Kidney epithelial cell (primary cell): ENCODE measurements around the gene ABCC1. TPM values are rescaled to one million over a fixed set of nuclear protein-coding genes. Genes with fewer than 3 reads are reported as not detected.

ENCODE experiments used
- DNase-seq: peaks from one replicate; pipeline ENCODE4 v3.0.0-alpha.2; 2010; ENCODE audit warnings: low read depth
- H3K27me3 ChIP-seq: 2 replicates; pipeline ENCODE4 v1.6.0; 2011; ENCODE audit warnings: low read length; ENCODE audit not compliant: control insufficient read depth, insufficient read depth
- H3K36me3 ChIP-seq: 2 replicates; pipeline ENCODE4 v1.5.1; 2011; ENCODE audit warnings: low read length; ENCODE audit not compliant: control insufficient read depth, insufficient read depth
- H3K4me3 ChIP-seq: 2 replicates; pipeline ENCODE4 v1.5.1; 2011; ENCODE audit warnings: low read depth, mild to moderate bottlenecking, control low read depth, low read length
- total RNA-seq: library from RNA; depleted of rRNA; stranded (reverse); fragments of >200 nt; gene quantifications from 2 replicates; pipeline ENCODE4 v1.2.3, GENCODE V29; 2015
- TF ChIP-seq, protein P1 (sequence below): IDR thresholded peaks from 2 replicates; pipeline ENCODE4 v1.5.1; 2011; ENCODE audit warnings: mild to moderate bottlenecking, moderate library complexity, low read length, control low read depth, inconsistent platforms; ENCODE audit not compliant: insufficient read depth, poor library complexity, severe bottlenecking

The ABCC1 gene
- total RNA-seq, 1 donor from 2014 or later: 24.9 TPM

DNA sequence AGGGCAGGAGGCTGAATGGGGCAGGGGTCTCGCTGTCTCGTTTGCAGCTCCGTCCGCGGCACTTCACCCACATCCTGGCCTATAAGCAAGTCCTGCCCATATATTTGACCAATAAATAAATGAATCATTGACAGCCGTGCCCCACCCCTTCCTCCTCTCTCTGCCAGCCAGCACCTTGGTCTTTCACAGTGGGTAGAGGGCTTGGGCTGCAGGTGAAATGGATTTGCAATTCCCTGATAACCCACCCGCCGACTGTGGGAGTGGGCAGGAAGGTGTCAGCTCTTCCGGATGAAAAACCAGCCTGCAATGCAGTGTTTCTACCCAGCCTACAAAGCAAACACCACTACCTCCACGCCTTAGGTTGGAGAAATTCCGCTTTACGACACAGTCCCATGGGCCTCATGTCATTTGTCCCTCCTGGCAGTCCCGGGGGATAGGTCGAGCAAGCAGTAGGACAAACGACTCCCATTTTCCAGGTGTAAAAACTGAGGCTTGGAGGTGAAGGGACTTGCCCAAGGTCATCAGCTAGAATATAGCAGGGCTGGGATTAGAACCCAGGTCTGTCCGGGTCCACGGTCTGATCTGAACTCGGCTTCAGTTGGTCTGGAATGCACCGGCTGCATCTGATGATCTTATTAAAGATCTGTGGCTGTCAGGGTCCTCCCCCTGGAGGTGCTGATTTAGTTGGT is 79.0 kb downstream of the ABCC1 start:
- TF ChIP-seq, protein P1, sequence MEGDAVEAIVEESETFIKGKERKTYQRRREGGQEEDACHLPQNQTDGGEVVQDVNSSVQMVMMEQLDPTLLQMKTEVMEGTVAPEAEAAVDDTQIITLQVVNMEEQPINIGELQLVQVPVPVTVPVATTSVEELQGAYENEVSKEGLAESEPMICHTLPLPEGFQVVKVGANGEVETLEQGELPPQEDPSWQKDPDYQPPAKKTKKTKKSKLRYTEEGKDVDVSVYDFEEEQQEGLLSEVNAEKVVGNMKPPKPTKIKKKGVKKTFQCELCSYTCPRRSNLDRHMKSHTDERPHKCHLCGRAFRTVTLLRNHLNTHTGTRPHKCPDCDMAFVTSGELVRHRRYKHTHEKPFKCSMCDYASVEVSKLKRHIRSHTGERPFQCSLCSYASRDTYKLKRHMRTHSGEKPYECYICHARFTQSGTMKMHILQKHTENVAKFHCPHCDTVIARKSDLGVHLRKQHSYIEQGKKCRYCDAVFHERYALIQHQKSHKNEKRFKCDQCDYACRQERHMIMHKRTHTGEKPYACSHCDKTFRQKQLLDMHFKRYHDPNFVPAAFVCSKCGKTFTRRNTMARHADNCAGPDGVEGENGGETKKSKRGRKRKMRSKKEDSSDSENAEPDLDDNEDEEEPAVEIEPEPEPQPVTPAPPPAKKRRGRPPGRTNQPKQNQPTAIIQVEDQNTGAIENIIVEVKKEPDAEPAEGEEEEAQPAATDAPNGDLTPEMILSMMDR: no peak
- no peaks in the 10 kb centered on the region for H3K27me3 ChIP-seq
- no peaks in the 10 kb centered on the region for H3K36me3 ChIP-seq
- no peak for DNase-seq
- H3K4me3 ChIP-seq: no peak overlapping the region

DNA sequence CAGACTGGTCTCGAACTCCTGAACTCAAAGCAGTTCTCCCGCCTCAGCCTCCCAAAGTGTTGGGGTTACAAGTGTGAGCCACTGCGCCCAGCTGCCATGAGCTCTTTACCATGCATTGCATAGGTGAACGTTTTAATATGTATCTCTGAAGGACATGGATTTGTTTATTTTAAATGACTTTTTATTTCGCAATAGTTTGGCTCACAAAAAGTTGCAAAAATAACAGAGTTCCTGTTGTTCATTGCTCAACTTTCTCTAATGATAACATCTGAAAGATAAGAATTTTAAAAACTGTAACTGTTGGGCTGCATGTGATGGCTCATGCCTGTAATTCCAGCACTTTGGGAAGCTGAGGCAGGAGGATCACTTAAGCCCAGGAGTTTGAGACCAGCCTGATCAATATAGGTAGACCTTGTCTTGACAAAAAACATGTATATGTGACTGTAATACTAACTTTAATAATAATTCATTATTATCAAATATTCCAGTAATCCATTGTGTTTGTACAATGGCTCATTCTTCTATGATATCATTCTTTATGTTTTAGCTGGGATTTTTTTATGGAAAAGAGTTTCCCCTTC is 80.1 kb downstream of the ABCC1 start:
- no peaks in the 10 kb centered on the region for H3K36me3 ChIP-seq
- TF ChIP-seq, protein P1: no peak
- no peaks in the 10 kb centered on the region for H3K27me3 ChIP-seq
- H3K4me3 ChIP-seq: no peak overlapping the region
- DNase-seq: no peak

DNA sequence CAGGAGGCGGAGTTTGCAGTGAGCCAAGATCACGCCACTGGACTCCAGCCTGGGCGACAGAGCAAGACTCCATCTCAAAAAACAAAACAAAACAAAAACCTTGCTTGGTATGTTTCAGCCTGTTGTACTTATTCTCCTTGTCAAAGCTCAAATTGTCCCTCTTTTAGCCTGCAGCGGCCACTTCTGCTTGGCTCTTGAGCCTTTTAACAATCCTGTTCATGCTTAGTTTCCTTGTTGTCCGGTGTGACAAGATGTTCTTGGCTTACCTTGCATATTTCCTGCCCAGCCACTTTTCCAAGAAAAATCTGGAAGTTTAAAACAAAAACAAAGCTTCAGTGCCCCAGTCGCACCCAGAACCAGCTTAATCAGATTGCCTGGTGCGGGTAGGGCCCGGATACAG is 81.0 kb downstream of the ABCC1 start:
- DNase-seq: no peak
- TF ChIP-seq, protein P1: no peak
- H3K36me3 ChIP-seq: no peaks in the 10 kb centered on the region
- H3K27me3 ChIP-seq: no peaks in the 10 kb centered on the region
- H3K4me3 ChIP-seq: no peak overlapping the region

DNA sequence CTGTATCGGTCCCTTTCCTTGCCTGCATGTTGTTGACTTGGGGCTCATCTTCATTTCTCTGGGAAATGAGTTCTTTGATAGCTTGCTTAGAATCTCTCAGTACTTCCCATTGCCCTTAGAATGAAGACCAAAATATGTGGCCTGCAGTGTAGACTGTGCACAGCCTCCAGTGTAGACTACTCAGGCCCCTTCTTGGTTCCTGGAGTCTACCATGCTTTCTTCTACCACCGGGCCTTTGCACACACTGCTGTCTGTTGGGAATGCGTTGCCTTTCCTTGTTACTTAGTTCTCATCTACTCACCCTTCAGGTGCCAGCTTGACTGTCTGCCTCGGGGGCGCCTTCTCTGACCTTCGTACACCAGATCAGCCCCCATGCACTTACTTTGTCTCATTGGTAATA is 82.0 kb downstream of the ABCC1 start:
- H3K4me3 ChIP-seq: no peak overlapping the region
- DNase-seq: no peak
- TF ChIP-seq, protein P1: no peak
- H3K27me3 ChIP-seq: no peaks in the 10 kb centered on the region
- H3K36me3 ChIP-seq: no peaks in the 10 kb centered on the region

DNA sequence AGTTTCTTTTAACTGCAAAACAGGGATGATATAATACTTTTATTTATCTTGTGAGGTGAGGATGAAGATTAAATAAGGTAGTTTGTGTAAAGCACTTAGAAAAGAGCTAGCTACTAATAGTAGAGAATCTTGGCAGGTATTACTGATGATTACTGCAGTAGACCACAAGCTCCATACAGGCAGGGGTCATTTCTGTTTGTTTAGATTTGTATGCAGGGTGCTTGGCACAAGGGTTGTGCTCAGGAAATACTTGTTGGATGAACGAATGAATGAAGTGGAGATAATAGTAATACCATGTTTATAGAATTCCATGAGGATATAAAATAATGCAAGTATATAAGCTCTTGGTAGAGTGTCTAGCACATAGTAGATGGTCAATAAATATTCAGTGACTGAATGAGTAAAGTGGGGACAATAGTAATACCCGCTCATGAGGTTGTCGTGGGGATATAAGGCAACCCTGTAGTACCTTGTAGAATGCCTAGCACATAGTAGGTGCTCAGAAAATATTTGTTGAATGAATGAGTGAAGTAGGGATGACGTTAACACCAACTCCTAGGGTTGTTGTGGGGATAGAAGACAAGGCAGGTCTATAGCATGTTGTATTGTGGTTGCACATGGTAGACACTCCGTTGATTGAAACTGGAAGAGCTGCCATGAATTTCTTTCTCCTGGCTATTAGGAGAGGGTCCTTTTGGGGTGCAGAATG is 83.0 kb downstream of the ABCC1 start:
- Histone ChIP-seq H3K27me3 (no peaks in the 10 kb centered on the region), H3K4me3 (no peak overlapping the region), H3K36me3 (no peaks in the 10 kb centered on the region)
- no peak for DNase-seq
- TF ChIP-seq, protein P1: no peak
